Measurements from ENCODE around the gene ETFRF1. TPM values are rescaled to one million over a fixed set of nuclear protein-coding genes. Genes with fewer than 3 reads are reported as not detected.

Gene ETFRF1
- total RNA-seq, 2 donors from 2014 or later: 10.5 to 13.7 TPM

DNA sequence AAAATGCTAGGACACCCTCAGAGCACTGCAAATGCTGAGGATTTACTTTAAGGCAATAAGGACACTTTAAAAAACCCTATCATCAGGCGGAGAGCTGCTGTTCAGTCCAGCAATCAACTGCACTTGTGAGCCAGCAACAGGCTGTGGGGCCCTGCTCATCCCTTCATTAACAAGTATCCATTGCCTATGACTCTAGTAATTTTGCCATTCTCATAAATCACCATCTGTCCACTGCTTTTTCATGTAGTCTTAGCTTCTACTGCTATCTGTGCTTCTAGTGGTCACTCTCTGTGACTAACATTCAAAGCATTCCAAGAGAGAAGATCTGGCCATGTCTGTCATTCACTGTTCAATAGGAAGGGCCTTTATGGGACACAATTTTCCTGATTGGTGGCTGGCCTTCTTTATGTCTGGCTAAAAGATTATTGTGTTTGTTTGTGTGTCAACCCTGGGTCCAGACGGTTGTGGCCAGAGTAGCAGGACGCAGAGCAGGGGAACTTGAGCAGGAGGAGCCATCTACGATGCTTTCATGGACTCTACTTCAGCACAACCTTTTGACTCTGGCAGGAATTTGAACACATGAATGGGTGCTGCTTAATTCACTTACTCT, 59.3 kb downstream of the ETFRF1 start:
- no peaks in the 10 kb centered on the region for H3K36me3 ChIP-seq
- no peak overlapping the region for H3K4me3 ChIP-seq
- TF ChIP-seq, protein P1, sequence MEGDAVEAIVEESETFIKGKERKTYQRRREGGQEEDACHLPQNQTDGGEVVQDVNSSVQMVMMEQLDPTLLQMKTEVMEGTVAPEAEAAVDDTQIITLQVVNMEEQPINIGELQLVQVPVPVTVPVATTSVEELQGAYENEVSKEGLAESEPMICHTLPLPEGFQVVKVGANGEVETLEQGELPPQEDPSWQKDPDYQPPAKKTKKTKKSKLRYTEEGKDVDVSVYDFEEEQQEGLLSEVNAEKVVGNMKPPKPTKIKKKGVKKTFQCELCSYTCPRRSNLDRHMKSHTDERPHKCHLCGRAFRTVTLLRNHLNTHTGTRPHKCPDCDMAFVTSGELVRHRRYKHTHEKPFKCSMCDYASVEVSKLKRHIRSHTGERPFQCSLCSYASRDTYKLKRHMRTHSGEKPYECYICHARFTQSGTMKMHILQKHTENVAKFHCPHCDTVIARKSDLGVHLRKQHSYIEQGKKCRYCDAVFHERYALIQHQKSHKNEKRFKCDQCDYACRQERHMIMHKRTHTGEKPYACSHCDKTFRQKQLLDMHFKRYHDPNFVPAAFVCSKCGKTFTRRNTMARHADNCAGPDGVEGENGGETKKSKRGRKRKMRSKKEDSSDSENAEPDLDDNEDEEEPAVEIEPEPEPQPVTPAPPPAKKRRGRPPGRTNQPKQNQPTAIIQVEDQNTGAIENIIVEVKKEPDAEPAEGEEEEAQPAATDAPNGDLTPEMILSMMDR (IDR thresholded peaks at IDR 0.05): no peak
- H3K27ac ChIP-seq: no peak overlapping the region
- H3K27me3 ChIP-seq: no peaks in the 10 kb centered on the region
- DNase-seq: no peak
- H3K9me3 ChIP-seq: no peaks in the 10 kb centered on the region
- no peak overlapping the region for H3K9ac ChIP-seq (ENCODE audit: low read depth in 2 of 2, low read length in 2 of 2)
- H3K4me1 ChIP-seq: peaks cover 4% of the 10 kb centered on the region
- intact Hi-C loops (cut with DNase I): no loop called here

Other genes with a start within 250 kb of the ETFRF1 start
- 1 to 10 TPM; 4.2 to 7.4 TPM for gene BCAT1, start 246.1 kb upstream of the ETFRF1 start, total RNA-seq
- gene DNAI7, start 77 bp upstream of the ETFRF1 start, total RNA-seq: not detected
- gene KRAS, start 55.7 kb downstream of the ETFRF1 start, total RNA-seq: 10 to 100 TPM; 53.8 to 84.4 TPM

All from colonic mucosa (tissue), 4 donors.